ENCODE results near the gene SPATA4.
"Not testable (repeated sequence)": the region's sequence is repeated elsewhere in the genome, so short reads cannot be mapped to it uniquely, and the experiment has no call there.

The SPATA4 gene

DNA sequence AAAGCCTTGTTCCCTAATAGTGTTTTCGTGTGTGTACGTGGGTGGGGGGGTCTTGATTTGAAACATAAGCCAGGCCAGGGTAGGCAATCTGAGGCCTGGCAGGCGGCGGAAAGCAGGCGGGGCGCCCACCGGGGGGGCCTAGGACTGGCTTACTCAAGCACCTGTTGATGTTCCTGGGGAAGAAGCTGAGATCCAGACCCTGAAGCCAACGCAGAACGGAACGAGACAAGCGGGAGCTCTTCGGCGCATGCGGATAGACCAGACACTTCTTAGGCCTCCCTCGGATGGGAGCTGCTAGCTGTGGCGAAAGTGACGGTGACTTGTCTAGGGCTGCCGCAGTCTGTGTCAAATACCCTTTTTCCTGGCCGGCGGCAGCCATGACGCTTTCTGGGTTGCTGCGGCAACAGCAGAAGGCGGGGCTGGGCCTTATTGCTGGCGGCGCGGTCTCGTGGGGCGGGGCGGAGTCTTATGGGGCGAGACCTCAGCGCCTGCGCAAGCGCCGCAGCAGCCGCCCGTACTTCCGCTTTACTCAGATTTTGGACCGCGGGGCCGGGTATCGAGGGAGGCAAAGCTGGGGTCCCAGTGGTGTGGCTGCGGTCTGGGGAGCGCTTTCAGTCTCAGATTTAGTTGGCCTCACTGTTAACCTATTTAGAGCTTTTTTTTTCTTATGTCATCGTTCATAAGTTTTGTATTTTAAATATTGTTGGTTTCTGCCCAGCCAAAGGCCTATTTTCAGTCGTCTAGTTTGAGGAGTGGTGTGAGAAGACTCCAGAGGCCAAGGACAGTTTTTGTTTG, at the start of gene SPATA4:
SPATA4 (minus strand) TSS at position 402 of the 795 bp plus-strand sequence; CDS start at position 379, 23 bp downstream.
- peak; percentile 97 for DNase-seq

DNA sequence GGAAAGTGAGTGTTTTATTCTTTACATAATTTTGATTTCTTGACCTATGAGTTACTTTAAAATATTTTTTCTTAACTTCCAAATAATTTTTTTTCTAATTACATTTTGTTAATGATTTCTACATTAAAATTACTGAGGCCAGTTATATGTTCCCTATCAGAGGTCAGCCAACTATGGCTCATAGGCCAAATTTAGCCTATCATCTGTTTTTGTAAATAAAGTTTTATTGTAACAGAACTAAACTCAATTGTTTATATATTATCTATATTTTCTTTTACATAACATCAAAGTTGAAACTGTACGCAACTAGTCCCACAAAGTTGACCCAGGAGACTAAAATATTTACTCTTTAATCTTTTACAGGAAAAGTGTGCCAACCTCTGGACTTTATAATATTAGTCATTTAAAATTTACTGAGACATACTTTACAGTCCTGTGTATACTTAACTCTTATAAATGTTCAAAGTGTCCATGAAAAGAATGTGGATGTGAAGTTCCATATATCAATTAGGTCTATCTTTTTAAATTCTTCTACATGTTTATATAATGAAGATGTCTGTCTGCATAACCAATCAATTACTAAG, 47.5 kb upstream of the SPATA4 start:
- no peak for DNase-seq

DNA sequence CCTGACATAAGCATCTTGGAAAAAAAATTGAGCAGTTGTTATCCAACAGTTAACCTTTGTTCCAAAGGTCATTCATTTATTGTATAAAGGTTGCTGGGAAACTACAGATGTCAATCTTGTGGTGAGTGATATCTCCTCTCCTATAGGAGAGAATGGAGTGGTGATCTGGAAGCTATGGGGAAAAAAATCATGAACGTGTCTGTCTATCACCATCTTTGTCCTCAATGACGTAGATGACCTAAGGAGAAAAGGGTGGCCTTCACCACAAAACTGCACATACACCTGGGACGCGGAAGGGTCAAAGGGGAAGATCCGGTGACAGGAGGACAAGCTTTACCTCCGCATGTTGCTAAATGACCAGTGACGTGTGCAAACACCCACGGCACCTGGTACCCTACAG, 46.3 kb upstream of the SPATA4 start:
- DNase-seq = no peak

GRCh38 chr4:176238826-176239225, 43.4 kb upstream of the SPATA4 start:
- no peak for DNase-seq

GRCh38 chr4:176238157-176238610, 42.8 kb upstream of the SPATA4 start:
- DNase-seq = peak; percentile 27

- no peak for DNase-seq
Observed at GRCh38 chr4:176236946-176237345, 41.6 kb upstream of the SPATA4 start.

DNA sequence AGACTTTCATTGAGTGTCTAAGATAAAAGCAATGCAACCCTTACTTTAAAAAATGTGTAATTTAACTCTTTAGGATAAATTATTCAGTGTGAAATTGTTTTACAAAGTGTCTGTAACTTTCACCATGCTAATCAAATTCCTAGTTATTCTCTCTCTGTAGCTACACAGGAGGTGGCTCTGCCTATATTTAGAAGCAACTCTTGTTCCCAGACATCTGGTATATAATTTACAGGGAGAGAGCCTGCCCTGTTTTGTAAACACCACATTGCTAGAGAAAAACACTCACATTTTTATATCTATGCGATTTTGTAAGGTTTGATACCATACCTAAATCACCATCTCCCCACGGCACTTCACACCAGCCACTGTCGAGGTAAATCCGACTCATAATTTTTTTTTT, 35.5 kb upstream of the SPATA4 start:
- DNase-seq = no peak

DNA sequence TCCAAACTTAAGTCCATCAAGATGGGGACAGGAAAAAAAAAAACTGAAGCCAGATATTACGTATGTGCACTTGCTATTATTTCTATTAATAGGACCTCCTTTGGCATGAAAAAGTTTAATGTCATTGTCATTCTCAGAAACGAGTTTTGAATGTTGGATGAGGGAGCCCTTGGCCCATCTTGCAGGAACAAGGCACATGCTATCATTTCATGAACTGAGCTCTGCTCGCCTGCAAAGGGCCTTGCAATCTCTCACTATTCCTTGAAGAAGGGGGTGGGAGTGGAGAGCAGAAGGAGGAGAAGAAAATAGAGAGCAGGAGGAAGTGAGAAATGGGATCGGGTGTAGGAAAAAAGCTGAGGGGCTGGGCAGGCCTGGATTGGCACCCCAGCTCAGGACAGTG, 34.3 kb upstream of the SPATA4 start:
- no peak for DNase-seq

DNA sequence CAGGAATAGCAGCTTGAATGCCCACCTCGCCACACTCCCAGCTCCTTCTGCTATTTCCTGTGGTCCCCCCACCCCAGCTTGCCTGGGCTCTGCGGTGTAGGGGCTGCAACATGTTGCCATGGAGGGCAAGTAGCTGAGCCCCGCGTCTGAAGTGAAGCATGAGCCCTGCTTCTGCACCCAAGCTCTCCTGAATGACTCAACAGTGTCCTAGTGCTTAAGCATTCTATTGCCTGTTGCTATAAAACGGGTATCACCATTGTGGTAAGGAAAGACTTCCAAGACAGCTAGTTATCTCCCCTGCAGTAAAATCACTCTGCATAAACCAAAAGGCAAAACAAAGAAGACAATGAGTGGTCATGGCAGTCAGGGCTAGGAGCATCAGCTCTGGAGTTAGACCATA, 31.4 kb upstream of the SPATA4 start:
- DNase-seq = no peak

GRCh38 chr4:176223561-176223960, 28.2 kb upstream of the SPATA4 start:
- no peak for DNase-seq

DNA sequence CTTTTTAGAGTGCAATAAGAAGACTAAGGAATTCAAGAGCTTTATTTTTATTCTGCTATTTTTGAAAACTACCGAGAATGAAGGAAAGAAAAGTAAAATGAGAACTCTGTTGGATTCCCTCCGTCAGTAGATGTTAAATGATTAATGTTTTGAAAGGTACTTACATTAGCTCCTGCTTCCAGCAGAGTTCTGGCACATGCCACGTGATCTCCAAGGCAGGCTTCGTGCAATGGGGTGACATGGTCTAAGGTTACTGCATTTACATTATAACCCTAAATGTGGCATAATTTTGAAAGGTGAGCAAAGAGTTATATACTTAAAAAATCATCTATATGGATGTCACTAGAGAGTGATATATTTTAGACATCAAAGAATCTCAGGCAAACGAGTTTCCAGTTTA, 26.8 kb upstream of the SPATA4 start:
- DNase-seq = no peak

- no peak for DNase-seq
Observed at GRCh38 chr4:176217510-176217909, 22.1 kb upstream of the SPATA4 start.

- DNase-seq = not testable (repeated sequence)
Observed at GRCh38 chr4:176212351-176212750, 17.0 kb upstream of the SPATA4 start.

GRCh38 chr4:176210579-176211296, 15.4 kb upstream of the SPATA4 start:
- DNase-seq = no peak

GRCh38 chr4:176210101-176210500, 14.7 kb upstream of the SPATA4 start:
- DNase-seq = no peak

- no peak for DNase-seq
Observed at GRCh38 chr4:176209535-176209934, 14.2 kb upstream of the SPATA4 start.

DNA sequence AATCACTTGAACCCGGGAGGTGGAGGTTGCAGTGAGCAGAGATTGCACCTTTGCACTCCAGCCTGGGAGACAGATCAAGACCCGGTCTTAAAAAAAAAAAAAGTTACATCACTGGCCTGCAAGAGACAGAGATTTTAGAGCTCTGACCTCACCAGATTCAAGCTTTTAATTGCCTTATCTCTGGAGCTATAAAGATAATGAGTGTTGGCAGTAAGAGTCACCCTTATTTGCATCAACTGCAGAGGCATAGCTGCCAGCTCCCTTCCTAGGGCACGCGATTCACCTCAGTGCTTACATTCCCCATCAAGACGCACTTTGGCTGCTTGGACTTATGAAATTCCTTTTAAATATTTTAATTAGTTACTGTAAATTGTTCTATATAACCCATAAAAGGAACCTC, 12.5 kb upstream of the SPATA4 start:
- no peak for DNase-seq

DNA sequence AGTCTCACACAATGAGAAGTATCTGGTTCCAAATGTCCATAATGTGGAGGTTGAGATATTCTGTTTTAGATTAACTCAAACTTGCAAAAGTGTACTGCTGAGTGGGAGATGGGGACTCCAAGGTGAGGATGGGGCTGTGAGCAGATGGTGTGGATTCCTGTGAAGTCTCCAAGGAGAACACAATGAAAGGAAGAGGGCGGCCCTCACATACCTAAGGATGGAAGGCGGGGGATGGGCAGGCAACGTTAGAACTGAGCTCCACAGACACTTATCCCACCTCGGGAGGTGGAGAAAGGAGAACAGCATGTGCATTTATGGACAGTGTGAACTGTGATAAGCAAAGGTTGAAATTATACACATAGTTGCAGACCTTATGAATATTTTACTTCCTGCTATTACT, 9.9 kb upstream of the SPATA4 start:
- DNase-seq = no peak

GRCh38 chr4:176198316-176198903, 3.0 kb upstream of the SPATA4 start:
- no peak for DNase-seq

GRCh38 chr4:176193938-176194337, 1.4 kb downstream of the SPATA4 start:
- no peak for DNase-seq

GRCh38 chr4:176193126-176193525, 2.3 kb downstream of the SPATA4 start:
- no peak for DNase-seq

DNA sequence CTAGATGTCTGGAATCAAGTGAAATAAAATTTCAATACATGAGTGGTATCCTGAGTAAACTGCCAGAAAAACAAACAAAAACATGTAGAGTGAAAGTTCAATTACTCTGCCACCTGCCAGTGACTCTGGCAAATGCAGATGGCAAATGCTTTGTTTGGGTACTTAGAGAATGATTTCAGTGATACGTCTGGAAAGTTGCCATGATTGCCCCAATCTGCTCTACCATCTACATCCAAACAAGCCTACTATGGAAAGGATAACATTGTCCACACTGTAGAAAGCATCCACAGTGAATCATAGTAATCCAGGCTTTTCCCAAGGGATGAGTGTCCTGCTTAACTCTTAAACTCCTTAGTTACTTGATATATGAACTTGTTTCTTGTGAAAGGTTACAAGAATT, 3.4 kb downstream of the SPATA4 start:
- no peak for DNase-seq

All from femur (tissue), 1 donor.